ENCODE data around the gene PRKCA.

DNA sequence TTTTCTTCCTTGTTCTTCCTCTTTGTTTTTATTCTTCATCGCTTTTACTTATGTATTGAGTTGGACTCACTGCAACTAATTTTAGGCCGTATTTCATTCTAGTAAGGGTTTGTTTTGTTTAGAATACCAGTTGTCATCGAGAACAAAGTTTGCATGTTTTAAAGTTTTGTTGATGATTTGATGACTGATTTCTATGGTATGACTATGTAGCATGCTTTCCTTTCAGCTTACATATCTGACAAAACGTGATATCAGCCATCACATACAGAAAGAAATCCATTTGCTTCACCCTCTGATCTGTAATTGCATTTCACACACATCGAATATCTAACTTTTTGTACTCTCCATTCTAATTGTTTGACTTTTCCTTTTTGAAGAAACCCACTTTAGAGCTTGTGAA lies 4.0 kb downstream of the PRKCA start:
- TF ChIP-seq, protein P1, sequence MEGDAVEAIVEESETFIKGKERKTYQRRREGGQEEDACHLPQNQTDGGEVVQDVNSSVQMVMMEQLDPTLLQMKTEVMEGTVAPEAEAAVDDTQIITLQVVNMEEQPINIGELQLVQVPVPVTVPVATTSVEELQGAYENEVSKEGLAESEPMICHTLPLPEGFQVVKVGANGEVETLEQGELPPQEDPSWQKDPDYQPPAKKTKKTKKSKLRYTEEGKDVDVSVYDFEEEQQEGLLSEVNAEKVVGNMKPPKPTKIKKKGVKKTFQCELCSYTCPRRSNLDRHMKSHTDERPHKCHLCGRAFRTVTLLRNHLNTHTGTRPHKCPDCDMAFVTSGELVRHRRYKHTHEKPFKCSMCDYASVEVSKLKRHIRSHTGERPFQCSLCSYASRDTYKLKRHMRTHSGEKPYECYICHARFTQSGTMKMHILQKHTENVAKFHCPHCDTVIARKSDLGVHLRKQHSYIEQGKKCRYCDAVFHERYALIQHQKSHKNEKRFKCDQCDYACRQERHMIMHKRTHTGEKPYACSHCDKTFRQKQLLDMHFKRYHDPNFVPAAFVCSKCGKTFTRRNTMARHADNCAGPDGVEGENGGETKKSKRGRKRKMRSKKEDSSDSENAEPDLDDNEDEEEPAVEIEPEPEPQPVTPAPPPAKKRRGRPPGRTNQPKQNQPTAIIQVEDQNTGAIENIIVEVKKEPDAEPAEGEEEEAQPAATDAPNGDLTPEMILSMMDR (IDR thresholded peaks at IDR 0.05), result no peak
- no peak for TF ChIP-seq POLR2A (IDR thresholded peaks at IDR 0.05)

Data from gastroesophageal sphincter (tissue), 3 donors.